ENCODE data around the gene NRM. TPM values are rescaled to one million over a fixed set of nuclear protein-coding genes. Genes with fewer than 3 reads are reported as not detected.
A peak's percentile ranks its signal among the peaks of the same experiment; 100 is the strongest.

NRM gene
- total RNA-seq, 2 experiments from 2014 or later = 18.6 to 36.7 TPM

DNA sequence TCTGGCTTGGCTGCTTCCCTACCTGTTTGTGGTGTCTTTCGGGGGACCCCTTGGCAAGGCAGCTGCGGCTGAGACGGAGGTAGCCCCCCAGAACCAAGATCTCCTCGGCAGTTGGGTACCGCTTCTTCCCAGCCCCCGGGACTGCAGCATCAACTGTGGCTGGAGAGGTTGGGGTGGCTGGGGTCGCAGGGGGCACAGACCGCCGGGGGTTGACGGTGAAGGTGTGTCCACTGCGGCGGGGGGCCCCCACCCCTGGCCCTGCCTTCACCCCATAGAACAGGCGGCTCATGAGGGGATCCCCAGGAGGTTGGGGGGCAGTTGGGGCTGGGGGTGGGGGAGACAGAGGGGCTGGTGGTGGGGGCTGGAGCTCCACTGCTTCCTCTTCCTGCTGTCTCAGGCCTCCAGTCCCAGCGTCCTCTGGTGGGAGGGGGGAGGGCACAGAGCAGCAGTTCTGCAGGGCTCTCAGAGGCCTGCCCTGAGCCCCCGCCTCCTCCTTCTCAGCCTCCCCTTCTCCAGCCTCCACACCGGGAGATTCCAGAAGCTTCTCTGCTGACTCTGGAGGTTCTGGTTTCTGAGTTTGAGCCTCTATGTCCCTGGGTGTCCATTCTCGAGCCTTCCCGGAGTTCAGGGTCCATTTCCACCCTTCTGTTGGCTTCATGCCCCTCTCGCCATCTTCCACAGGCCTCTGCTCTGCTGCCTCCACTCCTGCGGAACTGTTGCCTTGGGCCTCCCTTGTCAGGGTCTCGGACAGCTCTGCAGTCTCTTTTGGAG, 6.2 kb downstream of the NRM start:
- Histone ChIP-seq H3K4me2 (ENCODE audit: low read length) (peak overlapping the region; percentile 99), H3K9me3 (ENCODE audit: low read length) (no peaks in the 10 kb centered on the region), H3K36me3 (ENCODE audit: insufficient read depth, low read length) (peaks cover 64% of the 10 kb centered on the region), H2AFZ (ENCODE audit: low read length) (no peak overlapping the region), H3K27ac (ENCODE audit: low read depth, low read length, poor library complexity, severe bottlenecking) (peak overlapping the region; percentile 95), H3K9me2 (ENCODE audit: insufficient read depth, low read length) (no peaks in the 10 kb centered on the region), H3K4me3 (ENCODE audit: low read depth, low read length, poor library complexity, severe bottlenecking) (peak overlapping the region; percentile 95), H4K20me1 (ENCODE audit: insufficient read depth, low read length) (peaks cover 13% of the 10 kb centered on the region; the same call in 1 of the 2 replicates), H3K4me1 (ENCODE audit: insufficient read depth, low read length, poor library complexity, severe bottlenecking) (peaks cover 43% of the 10 kb centered on the region), H3K79me2 (ENCODE audit: insufficient read depth, low read depth, low read length) (peaks cover 92% of the 10 kb centered on the region)
- ChIA-PET CTCF (ENCODE audit: unreplicated experiment) (interaction anchor here (0.6 to 1.0 kb wide), 2 partner anchors 39 to 143 kb away, joined by 3 read pairs; no protein-coding TSS in a partner anchor), POLR2A (interaction anchor here (0.8 to 2.7 kb wide), 4 partner anchors 9 to 38 kb away, joined by 4 to 14 read pairs (median 5); partner anchors contain the start of genes MDC1 and TUBB)
- no TSS peak for BruUV-seq (replicated peaks)
- DNase-seq (ENCODE audit: low spot score) = peak; percentile 71
- TF ChIP-seq, protein P1, sequence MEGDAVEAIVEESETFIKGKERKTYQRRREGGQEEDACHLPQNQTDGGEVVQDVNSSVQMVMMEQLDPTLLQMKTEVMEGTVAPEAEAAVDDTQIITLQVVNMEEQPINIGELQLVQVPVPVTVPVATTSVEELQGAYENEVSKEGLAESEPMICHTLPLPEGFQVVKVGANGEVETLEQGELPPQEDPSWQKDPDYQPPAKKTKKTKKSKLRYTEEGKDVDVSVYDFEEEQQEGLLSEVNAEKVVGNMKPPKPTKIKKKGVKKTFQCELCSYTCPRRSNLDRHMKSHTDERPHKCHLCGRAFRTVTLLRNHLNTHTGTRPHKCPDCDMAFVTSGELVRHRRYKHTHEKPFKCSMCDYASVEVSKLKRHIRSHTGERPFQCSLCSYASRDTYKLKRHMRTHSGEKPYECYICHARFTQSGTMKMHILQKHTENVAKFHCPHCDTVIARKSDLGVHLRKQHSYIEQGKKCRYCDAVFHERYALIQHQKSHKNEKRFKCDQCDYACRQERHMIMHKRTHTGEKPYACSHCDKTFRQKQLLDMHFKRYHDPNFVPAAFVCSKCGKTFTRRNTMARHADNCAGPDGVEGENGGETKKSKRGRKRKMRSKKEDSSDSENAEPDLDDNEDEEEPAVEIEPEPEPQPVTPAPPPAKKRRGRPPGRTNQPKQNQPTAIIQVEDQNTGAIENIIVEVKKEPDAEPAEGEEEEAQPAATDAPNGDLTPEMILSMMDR (conservative IDR thresholded peaks at IDR 0.05; ENCODE audit: low read length) = no peak
- TF ChIP-seq EZH2phosphoT487 (IDR thresholded peaks at IDR 0.05; ENCODE audit: borderline replicate concordance, low read depth, low read length) = no peak
- intact Hi-C loops (cut with micrococcal nuclease; ENCODE audit: unreplicated experiment) = loop anchor here (5.0 to 10.0 kb wide), 2 partner anchors 67 to 810 kb away; partner anchors contain the start of genes MICB, MRPS18B and PPP1R10

DNA sequence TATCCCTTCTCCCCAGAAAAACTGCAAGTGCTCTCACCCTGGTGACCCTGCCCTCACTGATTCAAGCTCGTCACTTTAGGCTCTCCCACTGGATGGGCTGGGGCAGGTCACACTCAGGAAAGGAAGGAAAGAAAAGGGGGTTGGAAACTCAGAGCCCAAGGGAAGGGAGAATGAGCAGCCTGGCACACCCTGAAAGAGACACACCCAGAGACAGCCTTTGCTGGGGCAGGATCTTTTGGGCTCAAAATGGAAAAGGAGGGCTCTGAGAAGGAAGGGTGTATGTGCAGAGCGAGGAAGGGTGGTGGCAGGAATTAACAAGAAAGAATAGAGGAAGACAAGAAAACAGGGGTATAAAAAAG, 6.8 kb downstream of the NRM start:
- DNase-seq (ENCODE audit: low spot score) = no peak
- no peak overlapping the region for H2AFZ ChIP-seq (ENCODE audit: low read length)
- no peaks in the 10 kb centered on the region for H3K9me3 ChIP-seq (ENCODE audit: low read length)
- H3K36me3 ChIP-seq (ENCODE audit: insufficient read depth, low read length) = peaks cover 70% of the 10 kb centered on the region
- BruUV-seq (replicated peaks) = no TSS peak
- peaks cover 92% of the 10 kb centered on the region for H3K79me2 ChIP-seq (ENCODE audit: insufficient read depth, low read depth, low read length)
- peak overlapping the region; percentile 95 for H3K4me3 ChIP-seq (ENCODE audit: low read depth, low read length, poor library complexity, severe bottlenecking)
- H3K9me2 ChIP-seq (ENCODE audit: insufficient read depth, low read length) = no peaks in the 10 kb centered on the region
- CTCF ChIA-PET (ENCODE audit: unreplicated experiment) = no interaction called here
- TF ChIP-seq, protein P1 (conservative IDR thresholded peaks at IDR 0.05; ENCODE audit: low read length) = no peak
- TF ChIP-seq EZH2phosphoT487 (IDR thresholded peaks at IDR 0.05; ENCODE audit: borderline replicate concordance, low read depth, low read length) = no peak
- H3K4me2 ChIP-seq (ENCODE audit: low read length) = peak overlapping the region; percentile 99
- POLR2A ChIA-PET = interaction anchor here (0.8 to 2.7 kb wide), 2 partner anchors 9 to 36 kb away, joined by 5 to 14 read pairs; partner anchors contain the start of gene TUBB
- intact Hi-C loops (cut with micrococcal nuclease; ENCODE audit: unreplicated experiment) = loop anchor here (10.0 kb wide), 1 partner anchor 811 kb away; the partner anchor contains the start of gene MICB
- peaks cover 40% of the 10 kb centered on the region for H3K4me1 ChIP-seq (ENCODE audit: insufficient read depth, low read length, poor library complexity, severe bottlenecking)
- H4K20me1 ChIP-seq (ENCODE audit: insufficient read depth, low read length) = peaks cover 13% of the 10 kb centered on the region; the same call in 1 of the 2 replicates
- peak overlapping the region; percentile 95 for H3K27ac ChIP-seq (ENCODE audit: low read depth, low read length, poor library complexity, severe bottlenecking)
